SU-DHL-6 (cell line): ENCODE results near the gene EPS8.

Source experiments
- H2AFZ ChIP-seq: fragments of 200-600 bp; sonication (generic); 2 replicates; pipeline ENCODE4 v1.6.1; 2014; ENCODE audit warnings: low read depth, mild to moderate bottlenecking, moderate library complexity, mixed read lengths, antibody characterized with exemption, low read length; ENCODE audit not compliant: severe bottlenecking
- H3F3A ChIP-seq: fragments of 200-600 bp; shearing (Covaris generic); 2 replicates; pipeline ENCODE4 v1.6.0; 2016; ENCODE audit warnings: antibody characterized with exemption, mild to moderate bottlenecking; ENCODE audit not compliant: insufficient read depth
- H3K27ac ChIP-seq: fragments of 200-600 bp; sonication (generic); 2 replicates; pipeline ENCODE4 v1.5.1; 2016; ENCODE audit warnings: low read depth, mild to moderate bottlenecking, low read length, moderate library complexity, mixed read lengths
- H3K27me3 ChIP-seq: fragments of 200-600 bp; sonication (generic), shearing (Covaris generic); 2 replicates; pipeline ENCODE4 v1.6.0; 2014; ENCODE audit warnings: mild to moderate bottlenecking, low read length
- H3K36me3 ChIP-seq: fragments of 200-600 bp; sonication (generic); 2 replicates; pipeline ENCODE4 v1.6.1; 2014; ENCODE audit warnings: mild to moderate bottlenecking, low read length, mixed read lengths
- H3K4me2 ChIP-seq: fragments of 300-600, 200-600 bp; shearing (Covaris generic), sonication (generic); 2 replicates; pipeline ENCODE4 v1.6.0; 2014; ENCODE audit warnings: low read length, low read depth, mild to moderate bottlenecking; ENCODE audit not compliant: poor library complexity, severe bottlenecking
- H3K4me3 ChIP-seq: fragments of 200-600 bp; sonication (generic); 2 replicates; pipeline ENCODE4 v1.5.1; 2014; ENCODE audit warnings: antibody characterized with exemption, low read length, mild to moderate bottlenecking, mixed read lengths; ENCODE audit not compliant: insufficient read depth, poor library complexity, severe bottlenecking
- H3K79me2 ChIP-seq: fragments of 200-600 bp; sonication (generic); 2 replicates; pipeline ENCODE4 v1.6.1; 2014; ENCODE audit warnings: mild to moderate bottlenecking, low read length, moderate library complexity; ENCODE audit not compliant: insufficient read depth
- H3K9ac ChIP-seq: fragments of 200-600 bp; sonication (generic); 2 replicates; pipeline ENCODE4 v1.7.0; 2014; ENCODE audit warnings: mild to moderate bottlenecking, low read length
- H3K9me2 ChIP-seq: fragments of 200-600 bp; sonication (generic); replicated peaks from 2 replicates; pipeline ENCODE4 v1.6.1; 2014; ENCODE audit warnings: low read length; ENCODE audit not compliant: insufficient read depth
- H3K9me3 ChIP-seq: fragments of 200-600 bp; sonication (generic); 2 replicates; pipeline ENCODE4 v1.6.1; 2014; ENCODE audit warnings: low read length, mixed read lengths; ENCODE audit not compliant: insufficient read depth
- H4K20me1 ChIP-seq: fragments of 200-600 bp; sonication (generic); 2 replicates; pipeline ENCODE4 v1.6.1; 2014; ENCODE audit warnings: low read depth, mild to moderate bottlenecking, antibody characterized with exemption, low read length, moderate library complexity, mixed read lengths
- CTCF ChIP-seq: fragments of 200-600 bp; sonication (generic); IDR thresholded peaks from one replicate; pipeline ENCODE4 v1.5.1; 2017; ENCODE audit warnings: antibody characterized with exemption, mild to moderate bottlenecking, low read length, moderate library complexity; ENCODE audit not compliant: insufficient read depth, poor library complexity, severe bottlenecking
- EZH2phosphoT487 ChIP-seq: fragments of 200-600 bp; sonication (generic), shearing (Covaris generic); conservative IDR thresholded peaks from 2 replicates; pipeline ENCODE4 v1.6.1; 2018; ENCODE audit warnings: mild to moderate bottlenecking, antibody characterized with exemption, low read length, moderate library complexity, mixed read lengths

The EPS8 gene

GRCh38 chr12:15584366-15585041 is 204.7 kb downstream of the EPS8 start:
- peak; percentile 52 for TF ChIP-seq CTCF
- TF ChIP-seq EZH2phosphoT487 = no peak
- Histone ChIP-seq H3K9me2 (no peaks in the 10 kb centered on the region), H3K4me3 (no peak overlapping the region), H3K79me2 (no peaks in the 10 kb centered on the region), H4K20me1 (no peaks in the 10 kb centered on the region), H3K27ac (no peak overlapping the region), H3K36me3 (no peaks in the 10 kb centered on the region), H2AFZ (no peak overlapping the region), H3K27me3 (no peaks in the 10 kb centered on the region), H3K4me2 (no peak overlapping the region), H3F3A (no peaks in the 10 kb centered on the region), H3K9ac (no peak overlapping the region), H3K9me3 (no peaks in the 10 kb centered on the region)

DNA sequence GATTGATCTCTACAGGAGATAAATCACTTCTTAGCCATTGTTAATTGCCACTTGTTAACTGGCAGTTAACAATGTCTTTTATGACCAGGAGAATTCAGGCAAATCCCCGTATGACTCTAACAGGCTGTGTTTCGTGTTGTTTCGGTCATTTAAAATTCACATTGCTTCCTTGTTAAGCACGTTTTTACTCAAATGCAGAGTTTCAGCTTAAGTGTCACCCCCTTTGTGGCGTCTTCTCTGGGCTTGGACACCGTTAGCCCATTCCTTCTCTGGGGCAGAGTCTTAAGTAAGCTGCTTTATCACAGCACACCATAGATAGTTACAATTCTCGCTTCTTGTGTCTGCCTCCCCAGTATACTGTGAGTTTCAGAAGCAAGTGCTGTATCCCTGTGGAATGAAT is 205.4 kb downstream of the EPS8 start:
- Histone ChIP-seq H3K79me2 (no peaks in the 10 kb centered on the region), H3K27ac (no peak overlapping the region), H2AFZ (no peak overlapping the region), H4K20me1 (no peaks in the 10 kb centered on the region), H3K9me3 (no peaks in the 10 kb centered on the region), H3F3A (no peaks in the 10 kb centered on the region), H3K4me3 (no peak overlapping the region), H3K36me3 (no peaks in the 10 kb centered on the region), H3K9me2 (no peaks in the 10 kb centered on the region), H3K9ac (no peak overlapping the region), H3K4me2 (no peak overlapping the region), H3K27me3 (no peaks in the 10 kb centered on the region)
- TF ChIP-seq EZH2phosphoT487 = no peak
- TF ChIP-seq CTCF = no peak

GRCh38 chr12:15581006-15581405 is 208.2 kb downstream of the EPS8 start:
- TF ChIP-seq CTCF (no peak), EZH2phosphoT487 (no peak)
- no peaks in the 10 kb centered on the region for H3F3A ChIP-seq
- no peak overlapping the region for H3K9ac ChIP-seq
- H3K27ac ChIP-seq = no peak overlapping the region
- H3K27me3 ChIP-seq = no peaks in the 10 kb centered on the region
- no peaks in the 10 kb centered on the region for H3K79me2 ChIP-seq
- no peaks in the 10 kb centered on the region for H3K9me2 ChIP-seq
- no peaks in the 10 kb centered on the region for H3K9me3 ChIP-seq
- H3K36me3 ChIP-seq = no peaks in the 10 kb centered on the region
- no peak overlapping the region for H3K4me2 ChIP-seq
- H3K4me3 ChIP-seq = no peak overlapping the region
- H4K20me1 ChIP-seq = no peaks in the 10 kb centered on the region
- H2AFZ ChIP-seq = no peak overlapping the region
